Measurements from ENCODE around the gene CX3CR1. TPM values are rescaled to one million over a fixed set of nuclear protein-coding genes. Genes with fewer than 3 reads are reported as not detected.
"Not testable (repeated sequence)": the region's sequence is repeated elsewhere in the genome, so short reads cannot be mapped to it uniquely, and the experiment has no call there.

Gene CX3CR1
- total and polyA plus RNA-seq, 4 experiments from 2014 or later, result 0.29 to 3.7 (median 0.96) TPM

DNA sequence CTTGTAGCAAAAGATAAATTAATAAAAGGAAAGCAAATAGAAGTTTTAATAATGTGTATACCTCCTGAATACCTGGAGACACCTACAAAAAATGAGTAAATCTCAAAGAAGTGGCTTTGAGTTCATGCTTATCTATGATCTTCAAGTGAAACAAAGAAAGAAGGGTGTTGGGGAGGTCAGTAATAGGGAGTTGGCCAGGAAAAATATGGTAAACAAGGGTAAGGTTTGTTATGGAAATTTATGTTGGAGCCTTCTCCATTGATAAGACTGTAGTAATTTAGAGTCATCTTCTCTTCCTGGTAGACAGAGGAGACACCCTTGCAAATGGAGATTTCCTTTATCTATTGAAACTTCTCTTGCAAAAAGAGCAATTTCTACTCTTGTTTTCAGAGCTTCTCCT is 43.1 kb upstream of the CX3CR1 start:
- H3K36me3 Mint-ChIP-seq, result no peaks in the 10 kb centered on the region
- CTCF ChIA-PET (ENCODE audit: partially characterized antibody), result interaction anchor here (1.4 to 2.2 kb wide), 2 partner anchors 31 to 35 kb away, joined by 3 to 9 read pairs; no protein-coding TSS in a partner anchor
- intact Hi-C loops (cut with micrococcal nuclease), result no loop called here

DNA sequence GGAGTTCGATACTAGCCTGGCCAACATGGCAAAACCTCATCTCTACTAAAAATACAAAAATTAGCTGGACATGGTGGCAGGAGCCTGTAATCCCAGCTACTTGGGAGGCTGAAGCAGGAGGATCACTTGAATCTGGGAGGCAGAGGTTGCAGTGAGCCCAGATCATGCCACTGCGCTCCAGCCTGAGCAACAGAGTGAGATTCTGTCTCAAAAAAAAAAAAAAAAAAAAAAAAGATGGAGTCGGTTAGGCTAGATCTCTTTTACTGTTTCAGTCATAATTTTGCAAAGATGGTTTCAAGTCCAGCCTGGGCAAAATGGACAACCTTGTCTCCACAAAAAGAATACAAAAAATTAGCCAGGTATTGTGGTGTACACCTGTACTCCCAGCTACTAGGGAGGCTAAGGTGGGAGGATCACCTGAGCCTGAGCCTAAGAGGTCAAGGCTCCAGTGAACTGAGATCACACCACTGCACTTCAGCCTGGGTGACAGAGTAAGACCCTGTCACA is 42.4 kb upstream of the CX3CR1 start:
- intact Hi-C loops (cut with micrococcal nuclease); POLR2A ChIA-PET (ENCODE audit: partially characterized antibody); H3K9me3 ChIP-seq (ENCODE audit: control insufficient read depth in 1 of 2, low read length in 2 of 2): not testable (repeated sequence)

More for the DNA sequence above, 43.1 kb upstream of the CX3CR1 start:
- Histone ChIP-seq H3K27me3 (ENCODE audit: insufficient read depth, low read length) (no peaks in the 10 kb centered on the region), H3K4me1 (ENCODE audit: insufficient read depth, low read length) (peaks cover 53% of the 10 kb centered on the region), H3K9me3 (ENCODE audit: control insufficient read depth in 1 of 2, low read length in 2 of 2) (no peaks in the 10 kb centered on the region), H3K36me3 (ENCODE audit: insufficient read depth, low read length) (no peaks in the 10 kb centered on the region), H3K27ac (ENCODE audit: low read depth, low read length) (no peak overlapping the region), H3K4me3 (ENCODE audit: low read length in 2 of 2) (no peak overlapping the region)
- H3K27ac Mint-ChIP-seq, result peak overlapping the region in 6 of 7 donors; percentile 0 to 85 (median 50)
- H3K9me3 Mint-ChIP-seq, result no peaks in the 10 kb centered on the region
- H3K4me3 Mint-ChIP-seq, result peak overlapping the region in 3 of 8 donors; percentile 0 to 22 (median 13)
- H3K27me3 Mint-ChIP-seq, result no peaks in the 10 kb centered on the region
- POLR2A ChIA-PET (ENCODE audit: partially characterized antibody), result no interaction called here
- no peak for DNase-seq
- peaks cover 38 to 64% (median 47%) of the 10 kb centered on the region in 4 donors for H3K4me1 Mint-ChIP-seq

DNA sequence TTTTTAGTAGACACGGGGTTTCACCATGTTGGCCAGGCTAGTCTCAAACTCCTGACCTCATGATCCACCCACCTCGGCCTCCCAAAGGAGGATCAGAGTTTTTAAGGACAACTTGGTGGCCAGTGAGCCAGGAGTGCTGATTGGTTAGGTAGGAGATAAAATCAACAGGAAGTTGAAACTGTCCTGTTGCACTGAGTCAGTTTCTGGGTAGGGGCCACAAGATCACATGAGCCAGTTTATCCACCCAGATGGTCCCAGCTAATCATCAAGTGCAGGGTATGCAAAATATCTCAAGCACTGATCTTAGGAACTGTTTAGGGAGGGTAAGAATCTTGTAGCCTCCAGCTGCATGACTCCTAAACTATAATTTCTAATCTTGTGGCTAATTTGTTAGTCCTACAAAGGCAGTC is 41.7 kb upstream of the CX3CR1 start:
- H3K27ac ChIP-seq (ENCODE audit: low read depth, low read length); DNase-seq; H3K36me3 Mint-ChIP-seq; H3K36me3 ChIP-seq (ENCODE audit: insufficient read depth, low read length); POLR2A ChIA-PET (ENCODE audit: partially characterized antibody); H3K9me3 ChIP-seq (ENCODE audit: control insufficient read depth in 1 of 2, low read length in 2 of 2); H3K4me3 ChIP-seq (ENCODE audit: low read length in 2 of 2); H3K27me3 Mint-ChIP-seq; H3K27me3 ChIP-seq (ENCODE audit: insufficient read depth, low read length); intact Hi-C loops (cut with micrococcal nuclease); H3K4me3 Mint-ChIP-seq; H3K9me3 Mint-ChIP-seq: not testable (repeated sequence)
- Mint-ChIP-seq H3K27ac (peak overlapping the region in 2 of 7 donors; percentile 4 to 25), H3K4me1 (peaks cover 26 to 50% (median 36%) of the 10 kb centered on the region in 4 donors)
- peaks cover 39% of the 10 kb centered on the region for H3K4me1 ChIP-seq (ENCODE audit: insufficient read depth, low read length)
- CTCF ChIA-PET (ENCODE audit: partially characterized antibody), result interaction anchor here (0.7 to 1.0 kb wide), 2 partner anchors 24 to 33 kb away, joined by 3 read pairs; no protein-coding TSS in a partner anchor

More for the DNA sequence above, 42.4 kb upstream of the CX3CR1 start:
- not testable (repeated sequence) for H3K36me3 ChIP-seq (ENCODE audit: insufficient read depth, low read length); H3K36me3 Mint-ChIP-seq; H3K27me3 ChIP-seq (ENCODE audit: insufficient read depth, low read length); H3K27me3 Mint-ChIP-seq; H3K9me3 Mint-ChIP-seq; H3K4me3 ChIP-seq (ENCODE audit: low read length in 2 of 2); DNase-seq; H3K4me3 Mint-ChIP-seq; H3K27ac Mint-ChIP-seq; H3K27ac ChIP-seq (ENCODE audit: low read depth, low read length)
- CTCF ChIA-PET (ENCODE audit: partially characterized antibody), result interaction anchor here (1.0 to 2.2 kb wide), 2 partner anchors 23 to 30 kb away, joined by 3 to 9 read pairs; no protein-coding TSS in a partner anchor
- H3K4me1 ChIP-seq (ENCODE audit: insufficient read depth, low read length), result peaks cover 46% of the 10 kb centered on the region
- peaks cover 31 to 57% (median 41%) of the 10 kb centered on the region in 4 donors for H3K4me1 Mint-ChIP-seq

DNA sequence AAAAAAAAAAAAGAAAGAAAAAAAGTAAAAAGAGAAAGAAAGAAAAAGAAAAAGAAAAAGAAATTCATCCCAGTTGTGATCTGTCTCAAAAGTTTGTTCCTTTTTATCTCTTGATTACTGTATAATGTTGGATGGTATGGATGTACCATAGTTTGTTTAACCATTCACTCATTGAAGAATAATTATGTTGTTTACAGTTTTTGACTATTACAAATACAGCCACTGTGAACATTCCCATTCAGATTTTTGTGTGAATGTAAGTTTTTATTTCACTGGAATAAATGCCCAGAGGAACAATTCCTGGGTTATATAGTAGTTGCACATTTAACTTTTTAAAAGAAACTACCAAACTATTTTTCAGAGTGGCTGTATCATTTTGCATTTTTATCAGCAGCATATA is 39.4 kb upstream of the CX3CR1 start:
- Mint-ChIP-seq H3K4me1 (peaks cover 19 to 29% (median 22%) of the 10 kb centered on the region in 4 donors), H3K27me3 (no peaks in the 10 kb centered on the region), H3K27ac (no peak overlapping the region), H3K9me3 (peaks cover 0 to 12% (median 6%) of the 10 kb centered on the region in 8 donors), H3K4me3 (no peak overlapping the region), H3K36me3 (peaks cover 0 to 5% of the 10 kb centered on the region in 2 donors)
- no peak overlapping the region for H3K27ac ChIP-seq (ENCODE audit: low read depth, low read length)
- H3K4me3 ChIP-seq (ENCODE audit: low read length in 2 of 2), result no peak overlapping the region
- H3K36me3 ChIP-seq (ENCODE audit: insufficient read depth, low read length), result no peaks in the 10 kb centered on the region
- no peaks in the 10 kb centered on the region for H3K9me3 ChIP-seq (ENCODE audit: control insufficient read depth in 1 of 2, low read length in 2 of 2)
- no peak for DNase-seq
- H3K4me1 ChIP-seq (ENCODE audit: insufficient read depth, low read length), result peaks cover 29% of the 10 kb centered on the region
- CTCF ChIA-PET (ENCODE audit: partially characterized antibody), result interaction anchor here (2.7 kb wide), 1 partner anchor 27 kb away, joined by 13 read pairs; no protein-coding TSS in a partner anchor
- H3K27me3 ChIP-seq (ENCODE audit: insufficient read depth, low read length), result no peaks in the 10 kb centered on the region
- POLR2A ChIA-PET (ENCODE audit: partially characterized antibody), result no interaction called here
- intact Hi-C loops (cut with micrococcal nuclease), result no loop called here

- H3K4me3 Mint-ChIP-seq, result no peak overlapping the region
- peaks cover 0 to 16% (median 11%) of the 10 kb centered on the region in 8 donors for H3K9me3 Mint-ChIP-seq
- peaks cover 0 to 5% of the 10 kb centered on the region in 2 donors for H3K36me3 Mint-ChIP-seq
- Histone ChIP-seq H3K4me1 (ENCODE audit: insufficient read depth, low read length) (peaks cover 21% of the 10 kb centered on the region), H3K36me3 (ENCODE audit: insufficient read depth, low read length) (no peaks in the 10 kb centered on the region), H3K27ac (ENCODE audit: low read depth, low read length) (no peak overlapping the region), H3K9me3 (ENCODE audit: control insufficient read depth in 1 of 2, low read length in 2 of 2) (no peaks in the 10 kb centered on the region), H3K4me3 (ENCODE audit: low read length in 2 of 2) (no peak overlapping the region), H3K27me3 (ENCODE audit: insufficient read depth, low read length) (no peaks in the 10 kb centered on the region)
- intact Hi-C loops (cut with micrococcal nuclease), result no loop called here
- ChIA-PET POLR2A (ENCODE audit: partially characterized antibody) (no interaction called here), CTCF (ENCODE audit: partially characterized antibody) (interaction anchor here (2.7 kb wide), 1 partner anchor 26 kb away, joined by 13 read pairs; no protein-coding TSS in a partner anchor)
- DNase-seq, result no peak
- H3K27ac Mint-ChIP-seq, result no peak overlapping the region
- no peaks in the 10 kb centered on the region for H3K27me3 Mint-ChIP-seq
- H3K4me1 Mint-ChIP-seq, result peaks cover 13 to 23% (median 15%) of the 10 kb centered on the region in 4 donors
These were observed 38.5 kb upstream of the CX3CR1 start for GRCh38 chr3:39318301-39318700.

DNA sequence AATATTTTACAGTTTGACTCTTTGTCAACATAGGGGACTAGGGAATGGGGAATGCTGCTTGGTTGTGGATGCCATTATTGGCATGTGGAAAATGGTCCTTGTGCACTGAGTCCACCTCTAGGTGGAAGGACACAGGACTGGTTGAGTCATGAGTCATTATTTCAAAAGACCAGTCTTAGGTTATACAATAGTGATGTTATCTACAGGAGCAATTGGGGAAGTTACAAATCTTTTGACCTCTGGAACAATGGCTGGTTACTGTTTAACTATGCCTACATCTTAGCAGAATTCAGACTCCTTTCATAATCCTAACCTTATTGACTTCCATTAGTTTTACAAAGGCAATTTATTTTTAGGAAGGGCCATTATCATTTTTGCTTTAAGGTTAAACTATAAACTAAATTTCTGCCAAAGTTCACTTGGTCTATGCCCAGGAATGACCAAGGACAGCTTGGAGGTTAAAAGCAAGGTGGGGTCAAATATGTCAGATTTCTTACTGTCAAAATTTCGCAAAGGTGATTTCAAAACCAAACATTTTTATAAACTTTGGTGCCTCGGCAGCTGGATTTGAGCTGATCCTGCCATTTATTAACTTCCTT is 37.8 kb upstream of the CX3CR1 start:
- CTCF ChIA-PET (ENCODE audit: partially characterized antibody), result interaction anchor here (2.7 kb wide), 1 partner anchor 26 kb away, joined by 13 read pairs; no protein-coding TSS in a partner anchor

GRCh38 chr3:39315420-39315819 is 35.6 kb upstream of the CX3CR1 start:
- Mint-ChIP-seq H3K27ac (peak overlapping the region in 1 of 7 donors; percentile 36), H3K9me3 (peaks cover 0 to 21% (median 14%) of the 10 kb centered on the region in 8 donors), H3K4me1 (peaks cover 0 to 2% (median 0%) of the 10 kb centered on the region in 4 donors), H3K4me3 (peak overlapping the region in 1 of 8 donors; percentile 40), H3K27me3 (no peaks in the 10 kb centered on the region), H3K36me3 (peaks cover 1 to 5% of the 10 kb centered on the region in 2 donors)
- no peaks in the 10 kb centered on the region for H3K36me3 ChIP-seq (ENCODE audit: insufficient read depth, low read length)
- intact Hi-C loops (cut with micrococcal nuclease), result no loop called here
- ChIA-PET POLR2A (ENCODE audit: partially characterized antibody) (no interaction called here), CTCF (ENCODE audit: partially characterized antibody) (no interaction called here)
- no peak overlapping the region for H3K27ac ChIP-seq (ENCODE audit: low read depth, low read length)
- H3K9me3 ChIP-seq (ENCODE audit: control insufficient read depth in 1 of 2, low read length in 2 of 2), result no peaks in the 10 kb centered on the region
- H3K4me1 ChIP-seq (ENCODE audit: insufficient read depth, low read length), result no peaks in the 10 kb centered on the region
- H3K27me3 ChIP-seq (ENCODE audit: insufficient read depth, low read length), result no peaks in the 10 kb centered on the region
- DNase-seq, result no peak
- H3K4me3 ChIP-seq (ENCODE audit: low read length in 2 of 2), result no peak overlapping the region

More for the DNA sequence above, 37.8 kb upstream of the CX3CR1 start:
- intact Hi-C loops (cut with micrococcal nuclease), result no loop called here
- no peak for DNase-seq
- Histone ChIP-seq H3K9me3 (ENCODE audit: control insufficient read depth in 1 of 2, low read length in 2 of 2) (no peaks in the 10 kb centered on the region), H3K4me3 (ENCODE audit: low read length in 2 of 2) (no peak overlapping the region), H3K36me3 (ENCODE audit: insufficient read depth, low read length) (no peaks in the 10 kb centered on the region), H3K27ac (ENCODE audit: low read depth, low read length) (no peak overlapping the region), H3K4me1 (ENCODE audit: insufficient read depth, low read length) (peaks cover 15% of the 10 kb centered on the region), H3K27me3 (ENCODE audit: insufficient read depth, low read length) (no peaks in the 10 kb centered on the region)
- POLR2A ChIA-PET (ENCODE audit: partially characterized antibody), result no interaction called here
- no peak overlapping the region for H3K4me3 Mint-ChIP-seq
- peaks cover 0 to 19% (median 11%) of the 10 kb centered on the region in 8 donors for H3K9me3 Mint-ChIP-seq
- no peak overlapping the region for H3K27ac Mint-ChIP-seq
- peaks cover 9 to 17% (median 10%) of the 10 kb centered on the region in 4 donors for H3K4me1 Mint-ChIP-seq
- H3K27me3 Mint-ChIP-seq, result no peaks in the 10 kb centered on the region
- H3K36me3 Mint-ChIP-seq, result peaks cover 0 to 5% of the 10 kb centered on the region in 2 donors
